Neuronal stem cell (in vitro differentiated cells): Measurements from ENCODE around the gene PNMA8B.

Experiments
- DNase-seq: peaks from one replicate; pipeline ENCODE4 v3.0.0-alpha.2; 2013; ENCODE audit warnings: low spot score
- H2AFZ ChIP-seq: one replicate; pipeline ENCODE4 v1.6.1; 2013; ENCODE audit warnings: mild to moderate bottlenecking, low read length, inconsistent platforms
- H2AK5ac ChIP-seq: 2 replicates; pipeline ENCODE4 v1.6.1; 2013; ENCODE audit warnings: low read depth, mild to moderate bottlenecking, inconsistent platforms, low read length, moderate library complexity, mixed read lengths
- H2BK120ac ChIP-seq: 2 replicates; pipeline ENCODE4 v1.6.1; 2013; ENCODE audit warnings: low read depth, mild to moderate bottlenecking, inconsistent platforms, low read length, moderate library complexity, mixed read lengths
- H2BK12ac ChIP-seq: one replicate; pipeline ENCODE4 v1.6.1; 2013; ENCODE audit warnings: low read length, inconsistent platforms
- H2BK15ac ChIP-seq: 2 replicates; pipeline ENCODE4 v1.6.1; 2013; ENCODE audit warnings: mild to moderate bottlenecking, low read length, inconsistent platforms, mixed read lengths
- H2BK5ac ChIP-seq: one replicate; pipeline ENCODE4 v1.6.1; 2013; ENCODE audit warnings: inconsistent platforms, mild to moderate bottlenecking, low read length, moderate library complexity
- H3K14ac ChIP-seq: one replicate; pipeline ENCODE4 v1.6.1; 2013; ENCODE audit warnings: low read length, inconsistent platforms
- H3K18ac ChIP-seq: 2 replicates; pipeline ENCODE4 v1.6.1; 2013; ENCODE audit warnings: low read length, inconsistent platforms
- H3K23ac ChIP-seq: 2 replicates; pipeline ENCODE4 v1.6.1; 2013; ENCODE audit warnings: low read depth, mild to moderate bottlenecking, mixed read lengths, low read length, inconsistent platforms; ENCODE audit not compliant: poor library complexity
- H3K27ac ChIP-seq: replicated peaks from 3 replicates; pipeline ENCODE4 v1.5.1; 2013; ENCODE audit warnings: low read length, inconsistent platforms
- H3K27me3 ChIP-seq, 3 experiments: 2 replicates each; pipeline ENCODE4 v1.6.1; 2013; ENCODE audit warnings: low read length in 3 of 3, mild to moderate bottlenecking in 2 of 3, inconsistent platforms in 1 of 3, low read depth in 1 of 3, mixed read lengths in 1 of 3, moderate library complexity in 1 of 3; ENCODE audit not compliant: control insufficient read depth in 3 of 3, insufficient read depth in 3 of 3
- H3K36me3 ChIP-seq, 2 donors: replicated peaks in 1 of 2; 2 replicates each; pipeline ENCODE4 v1.6.1; 2013; ENCODE audit warnings: low read length in 2 of 2; ENCODE audit not compliant: control insufficient read depth in 2 of 2, insufficient read depth in 2 of 2
- H3K4ac ChIP-seq: 2 replicates; pipeline ENCODE4 v1.6.1; 2013; ENCODE audit warnings: inconsistent platforms, mild to moderate bottlenecking, low read length, moderate library complexity
- H3K4me1 ChIP-seq, 2 donors: 1 replicate in 1 of 2; 2 replicates in 1 of 2; pipeline ENCODE4 v1.6.1; 2013; ENCODE audit warnings: low read length in 2 of 2, low read depth in 1 of 2; ENCODE audit not compliant: control insufficient read depth in 2 of 2, insufficient read depth in 1 of 2
- H3K4me2 ChIP-seq: one replicate; pipeline ENCODE4 v1.6.1; 2013; ENCODE audit warnings: mild to moderate bottlenecking, low read length, inconsistent platforms; ENCODE audit not compliant: insufficient read depth, poor library complexity, severe bottlenecking
- H3K4me3 ChIP-seq, 2 donors: 2 replicates each; pipeline ENCODE4 v1.5.1; 2013; ENCODE audit warnings: low read length in 2 of 2, mild to moderate bottlenecking in 2 of 2, inconsistent platforms in 1 of 2, moderate library complexity in 1 of 2
- H3K79me1 ChIP-seq: one replicate; pipeline ENCODE4 v1.6.1; 2013; ENCODE audit warnings: low read depth, mild to moderate bottlenecking, inconsistent platforms, low read length, moderate library complexity
- H3K9ac ChIP-seq: one replicate; pipeline ENCODE4 v1.6.1; 2013; ENCODE audit warnings: mild to moderate bottlenecking, low read depth, low read length, inconsistent platforms; ENCODE audit not compliant: poor library complexity
- H3K9me3 ChIP-seq, 2 donors: replicated peaks in 1 of 2; 2 replicates each; pipeline versions ENCODE3 to v1.6.1; 2013; ENCODE audit warnings: low read length in 2 of 2, mild to moderate bottlenecking in 2 of 2, inconsistent platforms in 1 of 2, low read depth in 1 of 2, mixed read lengths in 1 of 2, moderate library complexity in 1 of 2; ENCODE audit not compliant: control insufficient read depth in 2 of 2, insufficient read depth in 1 of 2
- H4K8ac ChIP-seq: one replicate; pipeline ENCODE4 v1.6.1; 2013; ENCODE audit warnings: low read depth, mild to moderate bottlenecking, inconsistent platforms, low read length, moderate library complexity
- H4K91ac ChIP-seq: one replicate; pipeline ENCODE4 v1.6.1; 2013; ENCODE audit warnings: low read length, low read depth, mild to moderate bottlenecking, inconsistent platforms; ENCODE audit not compliant: poor library complexity
- WGBS, 2 donors: extraction: QIAGEN DNeasy Blood & Tissue Kit; methylation state at CpG; one replicate each; pipeline ENCODE4 v1.1.7; 2013; ENCODE audit warnings: missing lambda C conversion rate in 2 of 2, mixed read lengths in 1 of 2; ENCODE audit not compliant: insufficient read length in 2 of 2, insufficient replicate concordance in 1 of 2; ENCODE audit errors: extremely low coverage in 2 of 2; 5-methylcytosine and 5-hydroxymethylcytosine counted together

Gene PNMA8B

DNA sequence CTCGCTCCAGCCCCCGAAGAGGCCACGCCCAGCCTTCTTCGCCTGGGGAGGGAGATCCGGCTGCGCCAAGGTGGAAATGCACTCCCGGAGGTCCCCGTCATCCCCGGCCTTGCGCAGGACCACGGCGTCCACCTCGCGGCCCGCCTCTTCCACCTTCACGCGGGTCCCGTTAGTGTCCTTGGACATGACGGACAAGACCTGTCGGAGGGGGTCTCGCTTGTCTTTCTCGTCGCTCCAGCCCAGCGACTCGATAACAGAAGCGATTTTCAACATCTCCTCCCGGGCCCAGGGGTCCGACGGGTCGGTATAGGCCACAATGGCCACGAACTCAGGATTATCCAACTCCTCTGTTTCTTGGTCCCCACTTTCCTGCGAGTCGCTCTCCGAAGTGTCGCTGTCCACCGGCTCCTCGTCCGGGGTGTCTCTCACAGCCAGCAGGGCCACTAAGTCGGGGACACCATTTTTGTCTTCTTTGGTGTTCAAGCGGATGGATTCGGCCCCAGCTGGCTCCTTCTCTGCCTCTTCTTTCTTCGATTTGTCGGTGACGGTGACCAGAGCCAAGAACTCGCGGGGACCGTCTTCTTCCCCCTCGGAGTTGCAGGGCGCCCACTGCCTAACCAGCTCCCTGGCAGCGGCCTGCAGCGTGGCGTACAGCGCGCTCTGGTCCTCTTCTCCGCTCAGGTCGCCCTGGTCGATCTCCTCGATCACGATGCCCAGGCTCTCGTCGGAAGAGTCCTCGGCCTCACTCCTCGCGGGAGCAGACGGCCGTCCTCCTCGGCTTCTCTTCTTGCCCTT, 1.3 kb downstream of the PNMA8B start:
- no peaks in the 10 kb centered on the region for H3K36me3 ChIP-seq
- no CpG with 5 or more reads among the region's 67 CpGs for WGBS, 2 donors
- H3K4ac ChIP-seq = no peak overlapping the region
- no peak overlapping the region for H4K91ac ChIP-seq
- peaks cover 0 to 12% of the 10 kb centered on the region in 2 donors for H3K9me3 ChIP-seq
- peak overlapping the region; percentile 99 for H2AK5ac ChIP-seq
- H2BK12ac ChIP-seq = peak overlapping the region; percentile 98
- H3K27me3 ChIP-seq = peaks cover 4 to 61% (median 41%) of the 10 kb centered on the region in 3 experiments
- H3K4me2 ChIP-seq = no peak overlapping the region
- H2BK5ac ChIP-seq = peak overlapping the region; percentile 16
- peak overlapping the region; percentile 88 for H3K23ac ChIP-seq
- no peak overlapping the region for H3K14ac ChIP-seq
- no peaks in the 10 kb centered on the region for H3K79me1 ChIP-seq
- H2BK120ac ChIP-seq = no peak overlapping the region
- no peak for DNase-seq
- peaks cover 20 to 21% of the 10 kb centered on the region in 2 donors for H3K4me1 ChIP-seq
- H3K4me3 ChIP-seq = peak overlapping the region; percentile 27 to 60
- peak overlapping the region; percentile 73 for H3K18ac ChIP-seq
- H2AFZ ChIP-seq = no peak overlapping the region
- no peak overlapping the region for H3K27ac ChIP-seq
- H3K9ac ChIP-seq = no peak overlapping the region
- no peak overlapping the region for H4K8ac ChIP-seq
- peak overlapping the region; percentile 79 for H2BK15ac ChIP-seq

- Histone ChIP-seq H3K14ac (no peak overlapping the region), H2BK120ac (peak overlapping the region; percentile 85), H3K4me3 (peak overlapping the region in 1 of 2 donors; percentile 62), H2AK5ac (peak overlapping the region; percentile 63), H3K23ac (peak overlapping the region; percentile 57), H3K18ac (peak overlapping the region; percentile 91), H3K4me1 (peaks cover 17 to 23% of the 10 kb centered on the region in 2 donors), H3K4me2 (peak overlapping the region; percentile 56), H3K9ac (peak overlapping the region; percentile 74), H4K91ac (no peak overlapping the region), H3K27me3 (peaks cover 12 to 70% (median 48%) of the 10 kb centered on the region in 3 experiments), H2AFZ (no peak overlapping the region), H3K79me1 (no peaks in the 10 kb centered on the region), H3K27ac (no peak overlapping the region), H3K9me3 (peaks cover 0 to 12% of the 10 kb centered on the region in 2 donors), H2BK12ac (peak overlapping the region; percentile 41), H3K4ac (no peak overlapping the region), H3K36me3 (no peaks in the 10 kb centered on the region), H4K8ac (peak overlapping the region; percentile 6), H2BK15ac (peak overlapping the region; percentile 70), H2BK5ac (no peak overlapping the region)
- WGBS, 2 donors = no CpG with 5 or more reads among the region's 92 CpGs
- DNase-seq = no peak
Measured at GRCh38 chr19:46493236-46494145, 2.2 kb downstream of the PNMA8B start.

DNA sequence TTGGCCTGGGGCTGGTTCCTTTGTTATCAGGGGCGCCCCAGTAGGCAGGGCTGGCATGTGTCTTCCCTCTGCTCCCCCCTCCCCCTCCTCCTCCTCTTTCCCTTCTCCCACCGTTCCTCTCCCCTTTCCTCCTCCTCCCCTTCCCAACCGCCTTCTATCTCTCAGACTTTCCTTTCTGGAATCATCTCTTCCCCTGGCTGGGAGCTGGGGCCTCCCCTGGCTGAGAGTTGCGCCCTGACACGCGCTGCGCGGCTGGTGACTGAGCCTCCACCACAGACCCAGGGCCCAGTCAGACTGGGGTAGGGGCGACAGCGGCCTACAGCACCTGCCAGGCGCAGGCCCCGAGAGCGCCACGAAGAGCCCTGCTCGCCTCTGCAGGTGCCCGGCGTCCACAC, 2.8 kb downstream of the PNMA8B start:
- H3K36me3 ChIP-seq = no peaks in the 10 kb centered on the region
- H2AK5ac ChIP-seq = peak overlapping the region; percentile 33
- no peak for DNase-seq
- H4K8ac ChIP-seq = no peak overlapping the region
- H3K18ac ChIP-seq = peak overlapping the region; percentile 91
- H3K27me3 ChIP-seq = peaks cover 13 to 76% (median 48%) of the 10 kb centered on the region in 3 experiments
- H3K9me3 ChIP-seq = peaks cover 0 to 12% of the 10 kb centered on the region in 2 donors
- peak overlapping the region; percentile 70 for H2BK15ac ChIP-seq
- no CpG with 5 or more reads among the region's 17 CpGs for WGBS, 2 donors
- H3K4me2 ChIP-seq = peak overlapping the region; percentile 56
- peak overlapping the region; percentile 41 for H2BK12ac ChIP-seq
- H3K4me1 ChIP-seq = peaks cover 18 to 23% of the 10 kb centered on the region in 2 donors
- peak overlapping the region; percentile 85 for H2BK120ac ChIP-seq
- no peak overlapping the region for H2AFZ ChIP-seq
- H3K23ac ChIP-seq = peak overlapping the region; percentile 57
- H3K4ac ChIP-seq = no peak overlapping the region
- H4K91ac ChIP-seq = no peak overlapping the region
- no peak overlapping the region for H3K27ac ChIP-seq
- no peak overlapping the region for H3K14ac ChIP-seq
- peak overlapping the region; percentile 65 for H3K9ac ChIP-seq
- no peak overlapping the region for H2BK5ac ChIP-seq
- H3K79me1 ChIP-seq = no peaks in the 10 kb centered on the region
- H3K4me3 ChIP-seq = peak overlapping the region in 1 of 2 donors; percentile 62
